SK-N-MC (cell line): ENCODE data around the gene CYB561D2.

Experiments
- EZH2 ChIP-seq: fragments of 200-600 bp; sonication (generic); IDR thresholded peaks from one replicate; pipeline ENCODE4 v1.6.1; 2017; ENCODE audit warnings: antibody characterized with exemption
- FOXP2 ChIP-seq: optimal IDR thresholded peaks from 2 replicates; pipeline ENCODE3; 2011; ENCODE audit warnings: mild to moderate bottlenecking, moderate library complexity; ENCODE audit not compliant: insufficient read depth; ENCODE audit errors: extremely low read length, control extremely low read depth
- POLR2AphosphoS5 ChIP-seq: IDR thresholded peaks from 2 replicates; pipeline ENCODE4 v1.6.1; 2012; ENCODE audit warnings: mild to moderate bottlenecking, low read depth, low read length, borderline replicate concordance

DNA sequence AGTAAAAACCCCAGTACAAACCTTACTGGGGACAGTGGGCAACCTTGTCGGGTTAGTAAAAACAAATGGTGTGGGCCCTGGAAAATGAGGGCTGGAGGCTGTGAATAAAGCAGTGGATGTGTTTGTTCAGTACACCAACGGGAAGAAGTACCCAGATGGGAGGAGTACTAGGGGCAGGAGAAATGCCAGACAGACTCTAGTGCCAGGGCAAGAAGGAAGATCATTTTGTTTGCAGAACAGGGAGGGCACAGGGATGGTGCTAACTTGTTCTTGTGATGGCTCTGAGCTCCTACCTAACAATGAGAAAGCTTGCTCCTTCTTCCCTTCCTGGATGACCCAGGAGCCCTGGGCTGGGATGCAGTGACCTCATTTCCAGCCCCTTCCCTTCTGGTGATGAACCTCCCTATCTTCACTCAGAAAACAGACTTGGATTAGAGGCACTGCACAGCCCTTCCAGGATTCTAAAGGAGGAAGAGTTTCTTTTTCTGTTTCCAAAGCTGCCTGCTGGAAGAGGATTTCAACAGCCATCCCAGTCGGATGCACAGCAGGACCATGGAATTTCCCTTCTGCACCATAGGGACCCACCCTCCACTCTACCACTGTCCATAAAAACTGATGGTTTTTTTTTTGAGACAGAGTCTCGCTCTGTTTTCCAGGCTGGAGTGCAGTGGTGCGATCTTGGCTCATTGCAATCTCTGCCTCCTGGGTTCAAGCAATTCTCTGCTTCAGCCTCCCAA, 16.2 kb upstream of the CYB561D2 start:
- TF ChIP-seq EZH2 (no peak), POLR2AphosphoS5 (no peak), FOXP2 (no peak)
